HG02870 (cell line): Measurements from ENCODE around the gene PCDHA5.

ENCODE experiments used
- ATAC-seq: cut with Tn5 transposase; IDR thresholded peaks from one replicate; pipeline ENCODE4 v1.9.1; 2021; ENCODE audit warnings: mild to moderate bottlenecking, moderate library complexity; ENCODE audit not compliant: unreplicated experiment

The PCDHA5 gene

GRCh38 chr5:140857987-140858240 lies 36.5 kb downstream of the PCDHA5 start:
- ATAC-seq = no peak

GRCh38 chr5:140862441-140863295 lies 41.3 kb downstream of the PCDHA5 start:
- no peak for ATAC-seq

GRCh38 chr5:140868721-140869554 lies 47.5 kb downstream of the PCDHA5 start, which contains the start of gene PCDHA11:
PCDHA11 (plus strand) TSS chr5:140868957; CDS start chr5:140869104, 147 bp downstream.
- no peak for ATAC-seq

GRCh38 chr5:140869555-140869886 lies 48.1 kb downstream of the PCDHA5 start:
- ATAC-seq = no peak

- no peak for ATAC-seq
Observed at GRCh38 chr5:140870221-140871201, 49.1 kb downstream of the PCDHA5 start.
